WTC11 (cell line): ENCODE measurements around the gene ULK4. TPM values are rescaled to one million over a fixed set of nuclear protein-coding genes. Genes with fewer than 3 reads are reported as not detected.

Source experiments
- ATAC-seq: fragments of 200-7000 bp; cut with Tn5 transposase; 2 replicates; pipeline ENCODE4 v1.10.0; 2021; ENCODE audit warnings: mild to moderate bottlenecking, moderate library complexity
- CTCF ChIA-PET: fragments of 300-600 bp; sonication (Branson Sonifier 250); formaldehyde crosslinking; loops from one replicate; lab custom pipeline; 2021; ENCODE audit warnings: antibody characterized with exemption; lab: Charles Lee
- POLR2A ChIA-PET: fragments of 350-600 bp; sonication (Branson Sonifier 250); formaldehyde crosslinking; loops from one replicate; lab custom pipeline; 2021; ENCODE audit warnings: antibody characterized with exemption; lab: Charles Lee
- DNase-seq: peaks from one replicate; pipeline ENCODE4 v3.0.0; 2021; ENCODE audit warnings: low spot score
- H3K27ac Mint-ChIP-seq: 2 replicates; pipeline ENCODE4 v1.8.0; 2021; ENCODE audit warnings: mixed read lengths
- H3K27me3 Mint-ChIP-seq: 2 replicates; pipeline ENCODE4 v1.8.0; 2021; ENCODE audit warnings: low read depth, mild to moderate bottlenecking, moderate library complexity, mixed read lengths
- H3K36me3 Mint-ChIP-seq: 2 replicates; pipeline ENCODE4 v1.8.0; 2021; ENCODE audit warnings: mixed read lengths
- H3K4me1 Mint-ChIP-seq: 2 replicates; pipeline ENCODE4 v1.8.0; 2022; ENCODE audit warnings: mixed read lengths
- H3K4me3 Mint-ChIP-seq: 2 replicates; pipeline ENCODE4 v1.8.0; 2021; ENCODE audit warnings: mild to moderate bottlenecking, moderate library complexity, mixed read lengths
- H3K9me3 Mint-ChIP-seq: 2 replicates; pipeline ENCODE4 v1.8.0; 2021; ENCODE audit warnings: mixed read lengths
- CBFB ChIP-seq: sonication (generic); formaldehyde crosslinking; IDR thresholded peaks from 2 replicates; pipeline ENCODE4 v1.8.1; 2022; ENCODE audit warnings: mild to moderate bottlenecking, low read depth, missing genetic modification reagents
- ESRRA ChIP-seq: sonication (generic); formaldehyde crosslinking; IDR thresholded peaks from 2 replicates; pipeline ENCODE4 v1.8.1; 2022; ENCODE audit warnings: mild to moderate bottlenecking, missing genetic modification reagents, borderline replicate concordance
- IRF2 ChIP-seq: sonication (generic); formaldehyde crosslinking; IDR thresholded peaks from 2 replicates; pipeline ENCODE4 v1.8.0; 2022; ENCODE audit warnings: low read depth, missing genetic modification reagents, borderline replicate concordance
- JAZF1 ChIP-seq: fragments of 250-450 bp; sonication (Bioruptor Pico); IDR thresholded peaks from 2 replicates; pipeline ENCODE4 v1.9.0; 2021; ENCODE audit warnings: moderate library complexity, mild to moderate bottlenecking, inconsistent platforms
- MYBL2 ChIP-seq: sonication (generic); formaldehyde crosslinking; IDR thresholded peaks from 2 replicates; pipeline ENCODE4 v1.8.1; 2023; ENCODE audit warnings: mild to moderate bottlenecking, moderate library complexity, missing genetic modification reagents
- NFATC4 ChIP-seq: fragments of 250-450 bp; sonication (Bioruptor Pico); IDR thresholded peaks from 2 replicates; pipeline ENCODE4 v1.9.0; 2021; ENCODE audit warnings: mild to moderate bottlenecking
- NR2C2 ChIP-seq: sonication (generic); formaldehyde crosslinking; IDR thresholded peaks from 2 replicates; pipeline ENCODE4 v1.8.0; 2022; ENCODE audit warnings: mild to moderate bottlenecking, missing genetic modification reagents
- TEAD1 ChIP-seq: sonication (generic); formaldehyde crosslinking; IDR thresholded peaks from 2 replicates; pipeline ENCODE4 v1.8.0; 2022; ENCODE audit warnings: mild to moderate bottlenecking, missing genetic modification reagents
- ZNF121 ChIP-seq: sonication (generic); formaldehyde crosslinking; IDR thresholded peaks from 2 replicates; pipeline ENCODE4 v1.8.0; 2023; ENCODE audit warnings: missing genetic modification reagents
- ZNF232 ChIP-seq: sonication (generic); formaldehyde crosslinking; IDR thresholded peaks from 2 replicates; pipeline ENCODE4 v1.8.0; 2022; ENCODE audit warnings: mild to moderate bottlenecking, missing genetic modification reagents
- total RNA-seq: library from RNA; stranded (reverse); gene quantifications from 3 replicates; pipeline ENCODE4 v1.2.3, GENCODE V29; 2021
- TF ChIP-seq, protein P1 (sequence below): sonication (generic); formaldehyde crosslinking; IDR thresholded peaks from 2 replicates; pipeline ENCODE4 v1.8.1; 2023; ENCODE audit warnings: mild to moderate bottlenecking, missing genetic modification reagents
- TF ChIP-seq, protein P2 (sequence below): sonication (generic); formaldehyde crosslinking; IDR thresholded peaks from 2 replicates; pipeline ENCODE4 v1.8.1; 2023; ENCODE audit warnings: mild to moderate bottlenecking, missing genetic modification reagents, borderline replicate concordance
- TF ChIP-seq, protein P3 (sequence below): fragments of 250-450 bp; sonication (Bioruptor Pico); IDR thresholded peaks from 2 replicates; pipeline ENCODE4 v1.9.0; 2021; ENCODE audit warnings: moderate library complexity, mild to moderate bottlenecking, inconsistent platforms, borderline replicate concordance
- TF ChIP-seq, protein P4 (sequence below): sonication (generic); formaldehyde crosslinking; IDR thresholded peaks from 2 replicates; pipeline ENCODE4 v1.8.0; 2022; ENCODE audit warnings: mild to moderate bottlenecking, missing genetic modification reagents
- TF ChIP-seq, protein P5 (sequence below): fragments of 200-600 bp; IDR thresholded peaks from 2 replicates; pipeline ENCODE4 v1.8.0; 2022; ENCODE audit warnings: antibody characterized with exemption
- TF ChIP-seq, protein P6 (sequence below): sonication (generic); formaldehyde crosslinking; IDR thresholded peaks from 2 replicates; pipeline ENCODE4 v1.8.0; 2022; ENCODE audit warnings: mild to moderate bottlenecking, missing genetic modification reagents
- TF ChIP-seq, protein P7 (sequence below): sonication (generic); formaldehyde crosslinking; IDR thresholded peaks from 2 replicates; pipeline ENCODE4 v1.8.1; 2023; ENCODE audit warnings: mild to moderate bottlenecking, missing genetic modification reagents, moderate library complexity
- TF ChIP-seq, protein P8 (sequence below): sonication (generic); formaldehyde crosslinking; IDR thresholded peaks from 2 replicates; pipeline ENCODE4 v1.8.1; 2022; ENCODE audit warnings: mild to moderate bottlenecking, moderate library complexity, missing genetic modification reagents

ULK4 gene
- total RNA-seq, 1 experiment from 2014 or later = 9.2 TPM

DNA sequence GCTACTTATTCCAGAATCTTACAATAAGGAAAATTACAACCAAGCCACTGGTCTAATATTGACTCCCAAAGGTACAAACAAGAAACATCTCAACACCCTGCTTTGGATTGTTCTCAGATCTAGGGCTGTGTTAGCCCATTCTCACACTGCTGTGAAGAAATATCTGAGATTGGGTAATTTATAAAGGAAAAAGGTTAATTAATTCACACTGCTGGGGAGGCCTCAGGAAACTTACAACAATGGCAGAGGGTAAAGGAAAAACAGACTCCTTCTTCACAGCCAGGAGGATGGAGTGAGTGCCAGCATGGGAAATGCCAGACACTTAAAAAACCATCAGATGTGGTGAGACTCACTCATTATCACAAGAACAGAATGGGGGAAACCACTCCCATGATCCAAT, 208.3 kb downstream of the ULK4 start:
- no peak for DNase-seq
- TF ChIP-seq ESRRA (CRISPR knock-in tag) (no peak), NR2C2 (CRISPR knock-in tag) (no peak)
- TF ChIP-seq, protein P1, sequence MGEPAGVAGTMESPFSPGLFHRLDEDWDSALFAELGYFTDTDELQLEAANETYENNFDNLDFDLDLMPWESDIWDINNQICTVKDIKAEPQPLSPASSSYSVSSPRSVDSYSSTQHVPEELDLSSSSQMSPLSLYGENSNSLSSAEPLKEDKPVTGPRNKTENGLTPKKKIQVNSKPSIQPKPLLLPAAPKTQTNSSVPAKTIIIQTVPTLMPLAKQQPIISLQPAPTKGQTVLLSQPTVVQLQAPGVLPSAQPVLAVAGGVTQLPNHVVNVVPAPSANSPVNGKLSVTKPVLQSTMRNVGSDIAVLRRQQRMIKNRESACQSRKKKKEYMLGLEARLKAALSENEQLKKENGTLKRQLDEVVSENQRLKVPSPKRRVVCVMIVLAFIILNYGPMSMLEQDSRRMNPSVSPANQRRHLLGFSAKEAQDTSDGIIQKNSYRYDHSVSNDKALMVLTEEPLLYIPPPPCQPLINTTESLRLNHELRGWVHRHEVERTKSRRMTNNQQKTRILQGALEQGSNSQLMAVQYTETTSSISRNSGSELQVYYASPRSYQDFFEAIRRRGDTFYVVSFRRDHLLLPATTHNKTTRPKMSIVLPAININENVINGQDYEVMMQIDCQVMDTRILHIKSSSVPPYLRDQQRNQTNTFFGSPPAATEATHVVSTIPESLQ = no peak
- CTCF ChIA-PET = no interaction called here
- ATAC-seq = no peak
- Mint-ChIP-seq H3K9me3 (peaks cover 14% of the 10 kb centered on the region), H3K4me3 (no peak overlapping the region), H3K36me3 (peaks cover 7% of the 10 kb centered on the region), H3K27me3 (no peaks in the 10 kb centered on the region), H3K4me1 (no peaks in the 10 kb centered on the region), H3K27ac (no peak overlapping the region)
- POLR2A ChIA-PET = no interaction called here

DNA sequence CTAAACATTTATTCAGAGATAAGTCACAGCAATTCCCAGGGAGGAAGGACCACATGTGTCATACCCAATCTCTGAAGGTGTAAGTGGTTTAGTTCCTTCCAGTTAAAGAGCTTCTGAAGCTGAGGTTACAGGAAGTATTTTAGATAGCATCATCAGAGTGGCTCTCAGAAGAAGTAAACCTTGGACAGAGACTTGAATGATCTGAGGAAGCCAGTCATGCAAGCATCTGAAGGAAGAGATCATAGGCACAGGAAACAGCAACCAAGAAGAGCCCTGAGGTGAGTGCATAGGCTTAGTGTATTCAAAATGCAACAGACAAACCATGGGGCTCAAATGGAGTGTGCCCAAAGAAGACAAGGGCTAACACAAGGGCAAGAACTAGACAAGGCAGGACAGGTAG, 210.3 kb downstream of the ULK4 start:
- no peak overlapping the region for H3K27ac Mint-ChIP-seq
- DNase-seq = no peak
- ATAC-seq = no peak
- no peaks in the 10 kb centered on the region for H3K27me3 Mint-ChIP-seq
- no peak overlapping the region for H3K4me3 Mint-ChIP-seq
- H3K9me3 Mint-ChIP-seq = peaks cover 8% of the 10 kb centered on the region; the same call in 1 of the 2 replicates
- CTCF ChIA-PET = no interaction called here
- POLR2A ChIA-PET = no interaction called here
- no peaks in the 10 kb centered on the region for H3K4me1 Mint-ChIP-seq
- TF ChIP-seq, protein P2, sequence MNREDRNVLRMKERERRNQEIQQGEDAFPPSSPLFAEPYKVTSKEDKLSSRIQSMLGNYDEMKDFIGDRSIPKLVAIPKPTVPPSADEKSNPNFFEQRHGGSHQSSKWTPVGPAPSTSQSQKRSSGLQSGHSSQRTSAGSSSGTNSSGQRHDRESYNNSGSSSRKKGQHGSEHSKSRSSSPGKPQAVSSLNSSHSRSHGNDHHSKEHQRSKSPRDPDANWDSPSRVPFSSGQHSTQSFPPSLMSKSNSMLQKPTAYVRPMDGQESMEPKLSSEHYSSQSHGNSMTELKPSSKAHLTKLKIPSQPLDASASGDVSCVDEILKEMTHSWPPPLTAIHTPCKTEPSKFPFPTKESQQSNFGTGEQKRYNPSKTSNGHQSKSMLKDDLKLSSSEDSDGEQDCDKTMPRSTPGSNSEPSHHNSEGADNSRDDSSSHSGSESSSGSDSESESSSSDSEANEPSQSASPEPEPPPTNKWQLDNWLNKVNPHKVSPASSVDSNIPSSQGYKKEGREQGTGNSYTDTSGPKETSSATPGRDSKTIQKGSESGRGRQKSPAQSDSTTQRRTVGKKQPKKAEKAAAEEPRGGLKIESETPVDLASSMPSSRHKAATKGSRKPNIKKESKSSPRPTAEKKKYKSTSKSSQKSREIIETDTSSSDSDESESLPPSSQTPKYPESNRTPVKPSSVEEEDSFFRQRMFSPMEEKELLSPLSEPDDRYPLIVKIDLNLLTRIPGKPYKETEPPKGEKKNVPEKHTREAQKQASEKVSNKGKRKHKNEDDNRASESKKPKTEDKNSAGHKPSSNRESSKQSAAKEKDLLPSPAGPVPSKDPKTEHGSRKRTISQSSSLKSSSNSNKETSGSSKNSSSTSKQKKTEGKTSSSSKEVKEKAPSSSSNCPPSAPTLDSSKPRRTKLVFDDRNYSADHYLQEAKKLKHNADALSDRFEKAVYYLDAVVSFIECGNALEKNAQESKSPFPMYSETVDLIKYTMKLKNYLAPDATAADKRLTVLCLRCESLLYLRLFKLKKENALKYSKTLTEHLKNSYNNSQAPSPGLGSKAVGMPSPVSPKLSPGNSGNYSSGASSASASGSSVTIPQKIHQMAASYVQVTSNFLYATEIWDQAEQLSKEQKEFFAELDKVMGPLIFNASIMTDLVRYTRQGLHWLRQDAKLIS = no peak
- TF ChIP-seq CBFB (CRISPR knock-in tag) = no peak
- TF ChIP-seq JAZF1 (CRISPR knock-in tag) = no peak
- TF ChIP-seq, protein P3, sequence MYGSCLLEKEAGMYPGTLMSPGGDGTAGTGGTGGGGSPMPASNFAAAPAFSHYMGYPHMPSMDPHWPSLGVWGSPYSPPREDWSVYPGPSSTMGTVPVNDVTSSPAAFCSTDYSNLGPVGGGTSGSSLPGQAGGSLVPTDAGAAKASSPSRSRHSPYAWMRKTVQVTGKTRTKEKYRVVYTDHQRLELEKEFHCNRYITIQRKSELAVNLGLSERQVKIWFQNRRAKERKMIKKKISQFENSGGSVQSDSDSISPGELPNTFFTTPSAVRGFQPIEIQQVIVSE (CRISPR knock-in tag) = no peak
- TF ChIP-seq ZNF232 (CRISPR knock-in tag) = no peak
- TF ChIP-seq, protein P4, sequence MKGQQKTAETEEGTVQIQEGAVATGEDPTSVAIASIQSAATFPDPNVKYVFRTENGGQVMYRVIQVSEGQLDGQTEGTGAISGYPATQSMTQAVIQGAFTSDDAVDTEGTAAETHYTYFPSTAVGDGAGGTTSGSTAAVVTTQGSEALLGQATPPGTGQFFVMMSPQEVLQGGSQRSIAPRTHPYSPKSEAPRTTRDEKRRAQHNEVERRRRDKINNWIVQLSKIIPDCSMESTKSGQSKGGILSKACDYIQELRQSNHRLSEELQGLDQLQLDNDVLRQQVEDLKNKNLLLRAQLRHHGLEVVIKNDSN (CRISPR knock-in tag) = no peak
- TF ChIP-seq NFATC4 = no peak
- TF ChIP-seq, protein P5, sequence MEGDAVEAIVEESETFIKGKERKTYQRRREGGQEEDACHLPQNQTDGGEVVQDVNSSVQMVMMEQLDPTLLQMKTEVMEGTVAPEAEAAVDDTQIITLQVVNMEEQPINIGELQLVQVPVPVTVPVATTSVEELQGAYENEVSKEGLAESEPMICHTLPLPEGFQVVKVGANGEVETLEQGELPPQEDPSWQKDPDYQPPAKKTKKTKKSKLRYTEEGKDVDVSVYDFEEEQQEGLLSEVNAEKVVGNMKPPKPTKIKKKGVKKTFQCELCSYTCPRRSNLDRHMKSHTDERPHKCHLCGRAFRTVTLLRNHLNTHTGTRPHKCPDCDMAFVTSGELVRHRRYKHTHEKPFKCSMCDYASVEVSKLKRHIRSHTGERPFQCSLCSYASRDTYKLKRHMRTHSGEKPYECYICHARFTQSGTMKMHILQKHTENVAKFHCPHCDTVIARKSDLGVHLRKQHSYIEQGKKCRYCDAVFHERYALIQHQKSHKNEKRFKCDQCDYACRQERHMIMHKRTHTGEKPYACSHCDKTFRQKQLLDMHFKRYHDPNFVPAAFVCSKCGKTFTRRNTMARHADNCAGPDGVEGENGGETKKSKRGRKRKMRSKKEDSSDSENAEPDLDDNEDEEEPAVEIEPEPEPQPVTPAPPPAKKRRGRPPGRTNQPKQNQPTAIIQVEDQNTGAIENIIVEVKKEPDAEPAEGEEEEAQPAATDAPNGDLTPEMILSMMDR = no peak
- TF ChIP-seq, protein P6, sequence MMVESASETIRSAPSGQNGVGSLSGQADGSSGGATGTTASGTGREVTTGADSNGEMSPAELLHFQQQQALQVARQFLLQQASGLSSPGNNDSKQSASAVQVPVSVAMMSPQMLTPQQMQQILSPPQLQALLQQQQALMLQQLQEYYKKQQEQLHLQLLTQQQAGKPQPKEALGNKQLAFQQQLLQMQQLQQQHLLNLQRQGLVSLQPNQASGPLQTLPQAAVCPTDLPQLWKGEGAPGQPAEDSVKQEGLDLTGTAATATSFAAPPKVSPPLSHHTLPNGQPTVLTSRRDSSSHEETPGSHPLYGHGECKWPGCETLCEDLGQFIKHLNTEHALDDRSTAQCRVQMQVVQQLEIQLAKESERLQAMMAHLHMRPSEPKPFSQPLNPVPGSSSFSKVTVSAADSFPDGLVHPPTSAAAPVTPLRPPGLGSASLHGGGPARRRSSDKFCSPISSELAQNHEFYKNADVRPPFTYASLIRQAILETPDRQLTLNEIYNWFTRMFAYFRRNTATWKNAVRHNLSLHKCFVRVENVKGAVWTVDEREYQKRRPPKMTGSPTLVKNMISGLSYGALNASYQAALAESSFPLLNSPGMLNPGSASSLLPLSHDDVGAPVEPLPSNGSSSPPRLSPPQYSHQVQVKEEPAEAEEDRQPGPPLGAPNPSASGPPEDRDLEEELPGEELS = no peak
- TF ChIP-seq IRF2 (CRISPR knock-in tag) = no peak
- TF ChIP-seq MYBL2 (CRISPR knock-in tag) = no peak
- no peak for TF ChIP-seq ZNF121
- no peak for TF ChIP-seq TEAD1 (CRISPR knock-in tag)
- TF ChIP-seq, protein P7, sequence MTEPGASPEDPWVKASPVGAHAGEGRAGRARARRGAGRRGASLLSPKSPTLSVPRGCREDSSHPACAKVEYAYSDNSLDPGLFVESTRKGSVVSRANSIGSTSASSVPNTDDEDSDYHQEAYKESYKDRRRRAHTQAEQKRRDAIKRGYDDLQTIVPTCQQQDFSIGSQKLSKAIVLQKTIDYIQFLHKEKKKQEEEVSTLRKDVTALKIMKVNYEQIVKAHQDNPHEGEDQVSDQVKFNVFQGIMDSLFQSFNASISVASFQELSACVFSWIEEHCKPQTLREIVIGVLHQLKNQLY = no peak
- TF ChIP-seq, protein P8, sequence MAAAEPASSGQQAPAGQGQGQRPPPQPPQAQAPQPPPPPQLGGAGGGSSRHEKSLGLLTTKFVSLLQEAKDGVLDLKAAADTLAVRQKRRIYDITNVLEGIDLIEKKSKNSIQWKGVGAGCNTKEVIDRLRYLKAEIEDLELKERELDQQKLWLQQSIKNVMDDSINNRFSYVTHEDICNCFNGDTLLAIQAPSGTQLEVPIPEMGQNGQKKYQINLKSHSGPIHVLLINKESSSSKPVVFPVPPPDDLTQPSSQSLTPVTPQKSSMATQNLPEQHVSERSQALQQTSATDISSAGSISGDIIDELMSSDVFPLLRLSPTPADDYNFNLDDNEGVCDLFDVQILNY (CRISPR knock-in tag) = no peak
- no peak for TF ChIP-seq NR2C2 (CRISPR knock-in tag)
- 0 out of 2 replicates have a peak, but pooled peaks cover 3% of the 10 kb centered on the region for H3K36me3 Mint-ChIP-seq
